GM18508 (cell line): ENCODE measurements around the gene USH2A.

Source experiments
- ATAC-seq: cut with Tn5 transposase; IDR thresholded peaks from one replicate; pipeline ENCODE4 v1.9.1; 2021; ENCODE audit warnings: moderate number of reproducible peaks; ENCODE audit not compliant: insufficient read depth, unreplicated experiment

Gene USH2A

DNA sequence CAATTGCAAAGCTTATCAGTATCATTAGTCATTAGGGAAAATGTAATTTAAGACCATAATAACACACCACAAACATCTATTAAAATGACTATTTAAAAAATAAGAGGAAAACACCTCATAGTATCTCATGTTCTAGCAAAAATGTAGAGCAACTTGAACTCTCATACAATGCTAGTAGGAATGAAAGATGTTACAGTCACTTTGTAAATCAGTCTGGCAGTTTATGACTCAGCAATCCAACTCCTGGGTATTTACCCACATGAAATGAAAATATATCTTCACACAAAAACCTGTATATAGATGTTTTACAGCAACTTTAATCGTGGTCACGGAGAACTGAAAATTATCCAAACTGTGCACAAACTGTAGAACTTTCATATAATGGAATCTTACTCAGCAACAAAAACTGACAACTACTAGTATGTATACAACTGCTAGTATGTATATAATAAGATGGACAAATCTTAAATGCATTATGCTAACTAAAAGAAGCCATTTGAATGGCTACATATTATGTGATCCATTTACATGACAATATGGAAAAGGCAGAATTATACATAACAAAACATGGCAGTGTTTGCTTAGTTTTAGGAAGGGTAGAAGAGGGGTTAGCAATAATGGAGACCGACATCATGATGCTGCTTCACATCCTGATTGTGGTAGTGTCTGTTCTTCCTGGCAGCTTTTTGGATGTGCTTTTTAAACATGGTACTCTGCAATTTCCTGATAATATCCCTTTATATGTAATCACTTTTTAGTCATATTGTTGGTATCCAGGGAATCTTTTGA is 589.1 kb downstream of the USH2A start:
- ATAC-seq = no peak

GRCh38 chr1:215830226-215830810 is 592.9 kb downstream of the USH2A start:
- no peak for ATAC-seq

DNA sequence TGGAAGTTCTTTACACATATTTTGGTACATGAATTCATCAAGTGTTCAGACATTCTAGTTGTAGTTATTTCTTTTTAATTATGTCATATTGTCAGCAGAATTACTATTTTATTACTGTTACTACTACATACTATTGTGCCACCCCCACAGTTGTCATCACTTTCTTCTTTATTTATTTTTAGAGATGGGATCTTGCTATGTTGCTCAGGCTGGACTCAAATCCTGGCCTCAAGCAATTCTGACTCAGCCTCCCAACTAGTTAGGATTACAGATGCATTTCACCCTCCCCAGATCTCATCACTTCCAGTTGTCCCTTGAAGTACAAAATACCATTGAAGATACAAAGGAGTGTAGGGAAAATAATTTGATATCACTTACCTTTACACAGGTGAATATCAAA is 598.2 kb downstream of the USH2A start:
- ATAC-seq = no peak

DNA sequence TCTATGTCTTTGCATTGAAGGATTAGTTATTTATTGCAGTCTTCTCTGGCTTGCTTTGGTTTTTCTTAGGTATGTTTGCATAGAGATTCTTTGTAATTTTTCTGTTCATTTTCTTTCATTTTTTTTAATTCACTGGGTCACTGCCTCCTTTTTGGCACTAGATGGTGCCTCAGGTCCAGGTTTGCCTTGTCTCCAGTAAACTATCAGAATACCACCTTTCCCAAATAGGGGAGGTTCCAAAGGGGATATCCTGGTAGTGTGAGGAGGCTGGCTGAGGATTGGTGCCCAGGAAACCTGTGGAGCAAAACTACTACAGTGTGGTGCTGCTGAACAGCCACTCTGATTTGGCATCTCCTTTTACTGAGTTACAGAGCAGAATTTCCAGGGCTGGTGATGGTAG is 599.0 kb downstream of the USH2A start:
- ATAC-seq = no peak

DNA sequence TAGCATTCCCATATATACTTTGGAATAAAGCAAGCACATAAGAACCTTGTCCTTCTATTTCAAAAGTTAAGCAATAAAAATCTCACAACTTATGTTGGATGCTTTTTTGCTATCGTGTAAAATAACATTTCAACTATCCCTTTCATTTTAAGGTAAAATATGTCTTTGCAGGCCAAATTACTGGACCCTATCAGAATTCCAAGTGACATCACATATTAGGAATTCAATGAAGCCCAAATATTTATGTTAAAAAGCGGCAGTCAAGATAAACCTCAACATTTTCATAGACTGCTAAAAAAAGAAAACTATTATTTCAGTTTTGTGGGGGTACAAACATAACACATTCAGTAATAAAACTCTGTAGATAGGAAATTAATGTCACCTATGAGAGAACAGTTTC is 604.1 kb downstream of the USH2A start:
- ATAC-seq = no peak

DNA sequence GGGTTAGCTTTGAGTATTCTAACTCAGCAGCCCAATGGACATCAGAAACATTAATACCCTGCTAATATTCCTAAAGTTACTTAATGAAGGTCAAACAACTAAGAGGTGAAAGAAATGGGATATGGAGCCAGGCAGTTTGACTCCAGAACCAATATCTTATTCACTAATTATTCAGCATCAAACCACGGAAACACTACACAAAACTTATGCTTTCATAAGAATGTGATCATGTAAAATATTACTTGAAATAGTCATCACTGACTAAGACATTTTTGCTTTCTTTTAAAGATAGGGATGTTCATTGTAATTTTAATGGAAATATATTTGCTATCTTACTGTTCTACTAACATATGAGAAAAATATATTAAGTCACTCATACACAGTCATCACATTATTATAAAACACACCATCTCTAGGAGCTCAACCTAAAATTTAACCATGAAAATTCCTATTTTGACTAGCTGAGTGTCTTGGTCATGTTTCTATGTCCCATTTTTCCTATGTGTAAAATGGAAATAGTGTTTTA is 615.3 kb downstream of the USH2A start:
- ATAC-seq = no peak

GRCh38 chr1:215807218-215807617 is 616.0 kb downstream of the USH2A start:
- no peak for ATAC-seq

DNA sequence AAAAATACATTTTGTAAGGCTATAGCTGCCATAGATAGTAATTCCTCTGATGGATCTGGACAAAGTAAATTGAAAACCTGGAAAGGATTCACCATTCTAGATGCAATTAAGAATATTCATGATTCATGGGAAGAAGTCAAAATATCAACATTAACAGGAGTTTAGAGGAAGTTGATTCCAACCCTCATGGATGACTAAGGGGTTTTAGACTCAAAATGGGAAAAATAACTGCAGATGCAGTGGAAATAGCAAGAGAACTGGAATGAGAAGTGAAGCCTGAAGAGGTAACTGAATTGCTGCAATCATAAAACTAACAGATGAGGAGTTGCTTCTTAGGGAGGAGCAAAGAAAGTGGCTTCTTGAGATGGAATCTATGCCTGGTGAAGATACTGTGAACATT is 625.4 kb downstream of the USH2A start:
- ATAC-seq = no peak

GRCh38 chr1:215794156-215794555 is 629.1 kb downstream of the USH2A start:
- ATAC-seq = no peak

DNA sequence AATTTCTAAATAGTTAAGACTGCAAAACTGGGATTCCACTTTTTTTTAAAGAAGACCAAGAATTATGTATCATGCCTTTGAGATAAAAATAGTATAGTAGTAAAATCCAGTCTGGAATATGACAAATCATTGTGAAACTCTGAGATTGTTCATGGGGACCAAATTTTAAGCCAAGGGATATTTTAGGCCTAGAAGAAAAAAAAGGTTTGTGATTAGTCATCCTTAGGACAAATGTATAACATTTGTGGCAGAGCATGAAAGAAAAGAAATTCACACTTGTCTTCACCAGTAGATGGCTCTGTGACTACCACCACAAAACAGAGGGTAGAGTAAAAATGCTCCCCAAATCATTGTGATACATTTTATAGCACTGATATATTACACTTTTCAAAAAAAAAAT is 630.1 kb downstream of the USH2A start:
- no peak for ATAC-seq

DNA sequence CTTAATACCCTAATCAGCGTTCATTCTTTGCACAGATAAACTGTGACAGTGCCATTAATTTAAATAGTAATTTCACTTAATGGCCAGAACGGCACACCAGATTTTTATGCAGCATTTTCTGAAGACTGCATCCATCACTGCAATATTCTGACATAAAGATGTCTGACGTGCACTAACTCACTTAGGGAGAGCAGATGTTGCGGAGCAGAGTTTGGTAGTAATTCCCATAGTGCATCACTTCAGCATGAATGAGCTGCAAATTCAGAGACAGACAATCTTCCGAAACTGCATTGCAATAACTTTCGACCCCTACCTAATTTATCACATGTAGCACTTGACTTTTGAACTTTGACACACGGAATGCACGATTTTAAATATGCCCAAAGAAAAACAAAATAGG is 630.8 kb downstream of the USH2A start:
- ATAC-seq = no peak

GRCh38 chr1:215789981-215790380 is 633.3 kb downstream of the USH2A start:
- no peak for ATAC-seq

DNA sequence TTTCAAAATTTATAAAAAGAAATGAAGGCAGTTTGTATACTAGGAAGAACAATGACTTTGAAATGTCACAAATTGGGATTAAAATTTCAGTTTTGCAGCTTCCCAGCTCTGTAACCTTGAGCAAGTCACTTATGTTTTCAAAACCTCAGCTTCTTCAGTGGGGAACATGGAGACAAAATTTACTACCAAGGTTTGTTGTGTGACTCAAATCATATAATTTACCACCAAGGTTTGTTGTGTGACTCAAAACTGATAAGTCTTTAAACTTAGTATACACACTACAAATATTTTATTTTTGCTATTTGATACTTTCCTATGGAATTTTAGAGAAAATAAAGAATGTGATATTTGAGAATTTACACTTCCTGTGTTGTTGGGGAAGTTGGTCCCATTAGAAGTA is 636.3 kb downstream of the USH2A start:
- no peak for ATAC-seq

DNA sequence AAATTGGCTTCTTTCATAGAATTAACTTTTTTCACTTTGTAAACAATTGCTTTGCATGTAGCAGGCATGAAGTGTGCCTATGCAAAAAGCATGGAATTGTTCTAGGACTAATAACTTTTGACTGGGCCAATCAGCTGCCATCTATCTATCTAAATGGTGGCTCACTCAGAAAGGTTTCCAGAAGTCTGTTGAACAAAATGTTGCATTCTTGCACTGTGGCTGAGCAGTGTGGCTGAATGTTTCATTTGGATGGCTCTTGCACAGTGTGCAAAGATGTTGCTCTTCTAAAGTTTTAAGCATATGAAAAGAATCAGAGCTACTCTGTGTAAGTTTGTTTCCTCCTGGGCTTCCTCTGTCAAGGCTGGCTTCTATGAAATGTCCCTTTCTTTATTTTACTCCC is 642.6 kb downstream of the USH2A start:
- no peak for ATAC-seq

- no peak for ATAC-seq
These were observed 643.1 kb downstream of the USH2A start for GRCh38 chr1:215780139-215780538.

- no peak for ATAC-seq
These were observed 643.5 kb downstream of the USH2A start for GRCh38 chr1:215779729-215780128.

DNA sequence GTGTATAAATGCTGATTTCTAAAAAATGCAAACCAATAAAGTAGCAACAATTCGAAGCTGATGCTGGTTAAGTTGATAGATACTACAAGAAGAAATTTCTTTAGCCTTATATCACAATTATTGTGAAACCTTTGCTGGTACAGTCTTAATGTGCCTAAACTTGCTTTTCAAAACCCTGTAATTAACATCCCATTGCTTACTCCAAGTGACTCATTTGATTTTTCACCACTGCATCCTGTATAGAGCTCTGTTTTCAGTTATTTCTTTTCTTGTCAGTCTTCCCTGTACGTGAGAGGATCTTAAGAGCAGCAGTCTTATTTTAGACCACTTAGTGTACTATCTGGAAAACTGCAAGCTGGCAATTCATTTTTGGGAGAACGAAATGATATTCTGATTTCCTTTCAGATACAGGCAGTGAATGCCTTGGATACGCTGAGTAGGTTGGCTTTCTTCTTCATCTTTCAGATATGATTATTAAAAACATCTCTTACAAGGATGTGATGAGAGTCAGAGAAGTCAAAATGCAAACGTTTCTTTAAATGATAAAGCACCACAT is 645.8 kb downstream of the USH2A start:
- no peak for ATAC-seq

- no peak for ATAC-seq
These were observed 646.9 kb downstream of the USH2A start for GRCh38 chr1:215776336-215776735.

DNA sequence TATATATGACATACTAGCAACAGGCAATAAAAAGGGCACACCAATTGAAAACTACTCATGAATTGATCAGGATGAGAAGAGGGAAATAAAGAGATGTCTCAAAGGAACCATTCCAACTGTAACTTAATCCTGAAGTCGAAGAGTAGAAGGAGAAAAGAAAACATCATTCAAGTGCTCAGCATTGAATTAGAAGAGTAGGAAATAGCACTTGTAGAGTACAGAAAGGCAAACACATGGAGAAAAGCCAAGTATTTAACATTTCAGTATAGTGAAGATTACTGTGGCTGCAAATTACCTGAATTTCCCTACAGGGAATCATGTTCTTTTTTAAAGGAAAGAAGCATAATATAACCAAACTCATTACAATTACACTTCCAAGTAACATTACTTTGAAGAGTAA is 651.1 kb downstream of the USH2A start:
- no peak for ATAC-seq

GRCh38 chr1:215768303-215768702 is 654.9 kb downstream of the USH2A start:
- no peak for ATAC-seq

DNA sequence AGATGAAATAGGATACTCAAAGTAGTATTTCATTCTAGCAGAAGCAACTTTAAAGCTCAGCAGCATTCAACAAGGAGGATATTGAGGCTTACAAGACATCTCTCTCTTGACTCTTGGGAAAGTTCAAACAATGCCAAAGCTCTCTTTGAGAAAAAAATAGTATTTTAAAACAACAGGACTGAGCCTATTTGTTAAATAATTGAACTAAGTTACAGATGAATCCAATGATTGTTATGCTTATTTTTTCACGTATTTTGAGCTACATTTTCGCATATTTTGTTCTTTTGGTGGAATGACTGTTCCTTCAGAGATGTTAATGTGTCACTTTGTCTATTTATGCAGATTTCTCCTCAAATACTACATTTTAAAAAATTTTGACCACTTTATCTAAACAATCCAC is 655.5 kb downstream of the USH2A start:
- ATAC-seq = no peak

- no peak for ATAC-seq
These were observed 656.7 kb downstream of the USH2A start for GRCh38 chr1:215766521-215766920.
